Panc1 (cell line): ENCODE results near the gene CCDC187.

Experiments used
- CTCF ChIP-seq: fragments of 450-650 bp; IDR thresholded peaks from 2 replicates; pipeline ENCODE4 v1.5.1; 2017; ENCODE audit warnings: mild to moderate bottlenecking
- POLR2AphosphoS5 ChIP-seq: IDR thresholded peaks from 2 replicates; pipeline ENCODE4 v1.6.1; 2012; ENCODE audit warnings: mild to moderate bottlenecking, low read depth, low read length, moderate library complexity
- SIN3A ChIP-seq: IDR thresholded peaks from 2 replicates; pipeline ENCODE4 v1.6.1; 2012; ENCODE audit warnings: low read depth, mild to moderate bottlenecking, low read length, moderate library complexity, borderline replicate concordance; ENCODE audit not compliant: insufficient read depth

DNA sequence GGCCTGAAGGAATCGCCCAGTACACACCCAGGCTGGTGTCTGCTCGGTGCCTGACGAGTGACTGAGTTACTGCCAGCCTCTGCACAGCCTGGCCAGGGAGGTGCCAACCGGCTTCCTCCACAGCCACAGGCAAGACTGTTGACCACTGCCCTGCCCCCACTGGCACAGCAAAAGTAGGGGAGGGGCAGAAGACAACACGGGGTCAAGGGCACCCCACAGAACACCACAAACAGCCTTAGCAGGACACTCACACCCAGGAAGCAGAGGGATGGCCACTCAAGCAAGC is 98.2 kb downstream of the CCDC187 start:
- no peak for TF ChIP-seq CTCF
- TF ChIP-seq SIN3A = no peak
- no peak for TF ChIP-seq POLR2AphosphoS5
